ENCODE data around the gene LMBRD1.
"Not testable (repeated sequence)": the region's sequence is repeated elsewhere in the genome, so short reads cannot be mapped to it uniquely, and the experiment has no call there.

Gene LMBRD1

DNA sequence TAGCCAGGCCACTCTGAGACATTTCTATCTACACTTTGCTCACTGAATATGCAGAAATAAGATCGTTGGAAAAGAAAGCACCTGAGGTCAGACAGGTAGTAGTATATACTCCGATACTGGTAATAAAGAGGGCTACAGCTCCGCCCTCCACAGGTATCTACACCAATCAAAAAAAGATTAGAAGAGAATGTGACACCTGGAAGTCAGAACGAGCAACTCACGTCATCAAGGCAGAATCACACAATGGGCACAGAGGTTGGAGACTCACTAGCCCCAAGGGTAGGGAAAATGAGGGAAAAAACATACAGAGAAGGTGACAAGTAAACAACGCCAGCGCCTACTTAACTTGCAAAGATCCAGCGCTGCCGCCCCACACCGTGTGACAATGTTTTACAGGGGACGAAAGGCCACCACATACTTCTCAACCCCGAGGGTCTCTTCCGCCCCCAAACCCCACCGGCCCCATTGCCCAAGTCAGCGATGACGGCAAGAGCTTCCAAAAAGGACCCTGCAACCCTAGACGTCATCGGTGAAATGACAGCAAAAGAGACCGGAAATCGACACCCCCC is 653 bp downstream of the LMBRD1 start:
- H3K4me3 ChIP-seq (ENCODE audit: low read length) = peak overlapping the region; percentile 94
- peaks cover 9% of the 10 kb centered on the region for H3K4me1 ChIP-seq (ENCODE audit: control insufficient read depth, insufficient read depth, low read length)
- peak overlapping the region; percentile 94 for H3K9ac ChIP-seq (ENCODE audit: low read depth, low read length)
- H3K36me3 ChIP-seq (ENCODE audit: insufficient read depth, low read length) = no peaks in the 10 kb centered on the region
- H3K9me3 ChIP-seq (replicated peaks; ENCODE audit: low read length) = no peaks in the 10 kb centered on the region
- H3K4me2 ChIP-seq (ENCODE audit: low read length) = peak overlapping the region; percentile 99
- no peaks in the 10 kb centered on the region for H3K27me3 ChIP-seq (ENCODE audit: control insufficient read depth, insufficient read depth, low read length)

DNA sequence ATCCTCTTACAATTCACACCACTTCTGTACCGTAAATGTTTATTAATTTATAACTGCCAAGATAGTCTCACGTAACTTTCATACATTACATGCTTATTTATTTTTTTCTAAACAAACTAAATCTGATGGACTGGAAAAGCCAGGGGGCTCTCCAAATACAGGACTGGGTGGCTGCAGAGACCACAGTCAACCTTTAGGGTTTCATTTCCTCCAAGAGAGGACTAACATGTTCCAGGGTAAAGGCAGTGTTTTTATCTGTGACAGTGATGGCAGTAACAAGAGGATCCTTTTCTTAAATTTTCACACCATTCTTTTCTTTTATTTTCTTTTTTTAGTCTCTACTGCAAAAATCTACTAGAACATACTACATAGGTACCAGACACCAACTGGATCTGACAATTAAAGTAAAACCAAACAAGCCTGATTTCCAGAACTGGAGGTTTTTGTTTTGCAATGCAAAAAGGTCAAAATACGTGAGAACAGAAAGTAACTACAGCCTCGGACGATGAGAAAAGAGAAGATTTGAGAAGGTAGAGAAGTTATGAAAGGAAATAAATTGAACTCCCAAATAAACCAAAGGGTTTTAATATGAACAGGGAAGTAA is 1.2 kb downstream of the LMBRD1 start:
- no peaks in the 10 kb centered on the region for H3K27me3 ChIP-seq (ENCODE audit: control insufficient read depth, insufficient read depth, low read length)
- no peaks in the 10 kb centered on the region for H3K9me3 ChIP-seq (replicated peaks; ENCODE audit: low read length)
- H3K4me2 ChIP-seq (ENCODE audit: low read length) = peak overlapping the region; percentile 99
- H3K36me3 ChIP-seq (ENCODE audit: insufficient read depth, low read length) = no peaks in the 10 kb centered on the region
- peaks cover 9% of the 10 kb centered on the region for H3K4me1 ChIP-seq (ENCODE audit: control insufficient read depth, insufficient read depth, low read length)
- H3K9ac ChIP-seq (ENCODE audit: low read depth, low read length) = peak overlapping the region; percentile 94
- H3K4me3 ChIP-seq (ENCODE audit: low read length) = peak overlapping the region; percentile 94

DNA sequence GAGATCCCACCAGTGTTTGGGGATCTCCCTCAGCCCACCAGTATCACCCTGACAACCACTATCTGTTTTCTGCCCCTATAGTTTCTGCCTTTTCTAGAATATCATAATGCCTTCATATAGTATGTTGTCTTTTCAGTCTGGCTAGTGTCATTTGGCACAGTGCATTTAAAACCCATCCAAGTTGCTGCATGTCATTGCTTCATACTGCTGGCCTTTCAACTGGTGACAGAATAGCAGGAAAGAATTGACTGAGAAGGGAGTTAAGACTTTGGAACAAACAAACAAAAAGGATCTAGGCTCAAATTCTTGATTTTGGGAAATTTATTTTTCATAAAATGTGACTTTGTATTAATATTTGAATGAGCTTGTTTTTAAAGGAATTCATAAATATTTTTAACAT is 4.5 kb downstream of the LMBRD1 start:
- peaks cover 9% of the 10 kb centered on the region for H3K4me1 ChIP-seq (ENCODE audit: control insufficient read depth, insufficient read depth, low read length)
- H3K9me3 ChIP-seq (replicated peaks; ENCODE audit: low read length) = no peaks in the 10 kb centered on the region
- no peak overlapping the region for H3K4me2 ChIP-seq (ENCODE audit: low read length)
- H3K36me3 ChIP-seq (ENCODE audit: insufficient read depth, low read length) = peaks cover 3% of the 10 kb centered on the region
- no peaks in the 10 kb centered on the region for H3K27me3 ChIP-seq (ENCODE audit: control insufficient read depth, insufficient read depth, low read length)
- no peak overlapping the region for H3K4me3 ChIP-seq (ENCODE audit: low read length)
- H3K9ac ChIP-seq (ENCODE audit: low read depth, low read length) = no peak overlapping the region

DNA sequence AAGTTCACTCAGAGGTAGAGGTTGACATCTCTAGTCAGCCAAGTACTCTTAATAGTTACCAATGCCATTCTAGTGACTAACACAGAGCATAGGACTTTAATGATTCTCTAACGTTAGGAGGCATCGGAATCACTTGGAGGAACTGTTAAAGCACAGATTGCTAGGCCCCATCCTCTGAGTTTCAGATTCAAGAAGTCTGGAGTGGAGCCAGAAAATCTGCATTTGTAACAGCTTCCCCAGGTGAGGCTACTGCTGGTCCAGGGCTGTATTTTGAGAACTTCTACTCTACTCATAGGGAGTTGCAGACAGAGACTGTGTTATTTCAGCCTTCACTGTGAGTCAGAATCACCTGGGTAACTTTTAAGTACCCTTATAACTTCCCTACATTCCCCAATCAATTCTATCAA is 5.7 kb downstream of the LMBRD1 start:
- no peaks in the 10 kb centered on the region for H3K27me3 ChIP-seq (ENCODE audit: control insufficient read depth, insufficient read depth, low read length)
- no peak overlapping the region for H3K4me2 ChIP-seq (ENCODE audit: low read length)
- H3K4me1 ChIP-seq (ENCODE audit: control insufficient read depth, insufficient read depth, low read length) = peaks cover 5% of the 10 kb centered on the region
- no peaks in the 10 kb centered on the region for H3K9me3 ChIP-seq (replicated peaks; ENCODE audit: low read length)
- no peak overlapping the region for H3K9ac ChIP-seq (ENCODE audit: low read depth, low read length)
- H3K36me3 ChIP-seq (ENCODE audit: insufficient read depth, low read length) = peaks cover 3% of the 10 kb centered on the region
- H3K4me3 ChIP-seq (ENCODE audit: low read length) = no peak overlapping the region

DNA sequence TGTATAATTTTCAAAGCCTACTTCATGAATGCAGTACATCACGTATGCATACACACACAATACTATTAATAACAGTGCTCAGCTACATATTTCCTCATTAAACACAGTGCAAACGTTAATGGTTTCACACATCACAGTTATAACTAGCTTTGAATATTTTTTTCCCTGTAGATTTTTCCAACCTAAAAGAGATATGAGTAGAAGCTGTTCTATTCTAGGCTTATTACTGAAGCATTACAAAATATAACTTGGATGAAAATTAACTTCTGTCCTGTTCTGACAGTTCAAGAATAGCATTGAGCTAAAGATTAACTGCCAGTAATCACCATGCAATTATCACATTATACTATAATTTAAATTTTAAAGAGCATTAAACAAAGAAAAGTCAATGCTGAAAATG is 6.2 kb downstream of the LMBRD1 start:
- Histone ChIP-seq H3K4me2 (ENCODE audit: low read length) (no peak overlapping the region), H3K4me3 (ENCODE audit: low read length) (no peak overlapping the region), H3K4me1 (ENCODE audit: control insufficient read depth, insufficient read depth, low read length) (peaks cover 4% of the 10 kb centered on the region), H3K27me3 (ENCODE audit: control insufficient read depth, insufficient read depth, low read length) (no peaks in the 10 kb centered on the region), H3K9ac (ENCODE audit: low read depth, low read length) (no peak overlapping the region), H3K36me3 (ENCODE audit: insufficient read depth, low read length) (peaks cover 3% of the 10 kb centered on the region), H3K9me3 (replicated peaks; ENCODE audit: low read length) (no peaks in the 10 kb centered on the region)

DNA sequence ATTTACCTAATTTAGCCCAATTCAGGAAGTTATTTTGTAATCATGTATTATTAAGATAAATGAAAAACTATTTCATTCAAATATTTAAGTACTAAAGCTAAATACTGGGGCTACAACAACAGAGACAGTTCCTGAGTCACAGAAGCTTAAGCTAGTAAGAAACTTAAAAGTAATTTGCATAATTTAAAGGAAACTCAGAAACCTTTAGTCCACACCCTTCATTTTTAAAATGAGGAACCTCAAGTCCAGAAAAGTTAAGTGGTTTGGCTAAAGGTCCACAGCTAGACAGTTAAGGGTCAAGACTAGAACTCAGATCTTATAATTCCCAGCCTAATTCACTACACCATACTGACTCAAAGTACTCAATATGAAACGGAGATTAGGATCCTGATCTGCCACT is 7.2 kb downstream of the LMBRD1 start:
- peaks cover 3% of the 10 kb centered on the region for H3K36me3 ChIP-seq (ENCODE audit: insufficient read depth, low read length)
- no peaks in the 10 kb centered on the region for H3K4me1 ChIP-seq (ENCODE audit: control insufficient read depth, insufficient read depth, low read length)
- H3K4me2 ChIP-seq (ENCODE audit: low read length) = no peak overlapping the region
- no peaks in the 10 kb centered on the region for H3K9me3 ChIP-seq (replicated peaks; ENCODE audit: low read length)
- H3K9ac ChIP-seq (ENCODE audit: low read depth, low read length) = no peak overlapping the region
- H3K27me3 ChIP-seq (ENCODE audit: control insufficient read depth, insufficient read depth, low read length) = no peaks in the 10 kb centered on the region
- no peak overlapping the region for H3K4me3 ChIP-seq (ENCODE audit: low read length)

DNA sequence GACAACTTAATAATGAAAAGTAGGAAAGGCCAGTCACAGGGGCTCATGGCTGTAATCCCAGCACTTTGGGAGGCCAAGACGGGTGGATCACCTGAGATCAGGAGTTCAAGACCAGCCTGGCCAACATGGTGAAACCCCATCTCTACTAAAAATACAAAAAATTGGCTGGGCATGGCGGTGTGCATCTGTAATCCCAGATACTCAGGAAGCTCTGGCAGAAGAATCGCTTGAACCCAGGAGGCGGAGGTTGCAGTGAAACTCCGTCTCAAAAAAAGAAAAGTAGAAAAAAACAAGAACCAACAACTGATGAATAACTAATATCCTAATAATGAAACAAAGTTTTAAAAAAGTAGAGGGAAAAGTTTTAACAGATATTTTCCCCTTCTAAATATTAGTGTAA is 9.4 kb downstream of the LMBRD1 start:
- H3K36me3 ChIP-seq (ENCODE audit: insufficient read depth, low read length); H3K9ac ChIP-seq (ENCODE audit: low read depth, low read length); H3K4me3 ChIP-seq (ENCODE audit: low read length); H3K27me3 ChIP-seq (ENCODE audit: control insufficient read depth, insufficient read depth, low read length); H3K4me1 ChIP-seq (ENCODE audit: control insufficient read depth, insufficient read depth, low read length); H3K9me3 ChIP-seq (replicated peaks; ENCODE audit: low read length); H3K4me2 ChIP-seq (ENCODE audit: low read length): not testable (repeated sequence)

DNA sequence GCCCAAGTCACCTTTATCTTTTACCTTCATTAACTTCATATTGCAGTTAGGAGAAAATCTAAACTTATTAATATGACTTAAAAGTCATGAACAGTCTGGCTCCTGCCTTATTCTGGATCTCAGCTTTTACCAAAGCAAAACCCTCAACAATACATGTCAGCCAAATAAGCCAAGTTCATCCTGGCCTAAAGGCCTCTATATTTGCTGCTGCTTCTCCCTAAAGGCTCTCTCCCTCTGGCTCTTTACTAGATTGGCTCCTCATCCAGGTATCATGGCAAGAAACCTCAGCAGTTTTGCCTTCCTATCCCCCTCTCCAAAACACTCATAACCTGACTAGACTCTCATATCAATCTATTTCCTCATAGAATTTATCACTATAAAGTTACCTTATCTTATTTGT is 11.1 kb downstream of the LMBRD1 start:
- Histone ChIP-seq H3K9ac (ENCODE audit: low read depth, low read length) (no peak overlapping the region), H3K4me3 (ENCODE audit: low read length) (no peak overlapping the region), H3K4me2 (ENCODE audit: low read length) (no peak overlapping the region), H3K9me3 (replicated peaks; ENCODE audit: low read length) (no peaks in the 10 kb centered on the region), H3K36me3 (ENCODE audit: insufficient read depth, low read length) (peaks cover 3% of the 10 kb centered on the region), H3K27me3 (ENCODE audit: control insufficient read depth, insufficient read depth, low read length) (no peaks in the 10 kb centered on the region), H3K4me1 (ENCODE audit: control insufficient read depth, insufficient read depth, low read length) (no peaks in the 10 kb centered on the region)

DNA sequence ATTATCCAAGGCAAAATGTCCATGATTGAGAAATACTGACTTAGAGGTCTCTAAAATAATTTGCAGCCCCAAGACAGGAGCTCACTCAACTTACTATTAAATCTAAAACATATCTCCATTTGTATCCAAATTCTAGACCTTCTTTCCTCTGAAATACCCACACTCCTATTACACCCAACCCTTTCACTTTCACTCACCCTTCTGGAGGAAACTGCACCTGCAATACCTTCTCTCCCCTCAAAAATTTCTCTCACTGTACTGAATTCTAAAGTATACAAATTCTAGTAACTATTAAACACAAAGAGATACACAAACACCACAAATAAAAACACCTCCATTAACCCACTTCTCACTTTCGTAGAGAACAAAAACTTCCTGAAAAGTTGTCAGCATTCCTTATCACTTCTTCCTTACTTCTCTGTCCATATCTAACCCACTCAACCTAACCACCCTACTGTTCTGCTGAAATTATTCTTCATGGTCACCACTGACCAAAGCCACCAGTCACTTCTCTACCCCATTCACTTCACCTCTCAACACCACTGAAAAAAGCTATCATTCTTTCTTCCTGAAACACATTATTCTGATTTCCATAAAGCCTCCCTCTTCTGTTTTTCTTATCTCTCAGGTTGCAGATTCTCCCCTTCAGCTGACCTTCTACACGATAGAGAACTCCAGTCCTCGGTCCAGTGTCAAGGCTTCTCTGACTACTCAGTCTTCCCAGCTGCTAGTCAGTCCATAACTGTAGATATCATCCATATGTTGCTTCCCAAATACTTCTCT is 12.0 kb downstream of the LMBRD1 start:
- no peaks in the 10 kb centered on the region for H3K4me1 ChIP-seq (ENCODE audit: control insufficient read depth, insufficient read depth, low read length)
- no peak overlapping the region for H3K9ac ChIP-seq (ENCODE audit: low read depth, low read length)
- no peaks in the 10 kb centered on the region for H3K27me3 ChIP-seq (ENCODE audit: control insufficient read depth, insufficient read depth, low read length)
- no peak overlapping the region for H3K4me2 ChIP-seq (ENCODE audit: low read length)
- H3K36me3 ChIP-seq (ENCODE audit: insufficient read depth, low read length) = peaks cover 3% of the 10 kb centered on the region
- H3K4me3 ChIP-seq (ENCODE audit: low read length) = no peak overlapping the region
- no peaks in the 10 kb centered on the region for H3K9me3 ChIP-seq (replicated peaks; ENCODE audit: low read length)

DNA sequence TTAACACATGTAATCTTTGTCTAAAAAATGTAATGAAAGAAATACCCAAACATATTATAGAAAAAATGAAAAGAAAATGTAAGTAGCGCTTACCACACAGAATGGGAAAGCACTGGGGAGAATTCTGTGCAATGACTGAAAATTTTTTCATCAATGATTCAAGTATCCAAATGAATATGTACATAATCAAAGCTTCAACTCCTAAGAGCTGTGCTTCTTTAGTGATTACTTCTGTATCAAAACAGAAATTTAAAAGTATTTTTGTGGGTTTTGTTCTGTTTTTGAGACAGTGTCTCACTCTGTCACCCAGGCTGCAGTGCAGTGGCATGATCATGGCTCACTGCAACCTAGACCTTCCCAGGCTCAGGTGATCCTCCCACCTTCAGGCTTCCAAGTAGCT is 13.7 kb downstream of the LMBRD1 start:
- Histone ChIP-seq H3K27me3 (ENCODE audit: control insufficient read depth, insufficient read depth, low read length) (no peaks in the 10 kb centered on the region), H3K4me1 (ENCODE audit: control insufficient read depth, insufficient read depth, low read length) (no peaks in the 10 kb centered on the region), H3K4me3 (ENCODE audit: low read length) (no peak overlapping the region), H3K9me3 (replicated peaks; ENCODE audit: low read length) (no peaks in the 10 kb centered on the region), H3K9ac (ENCODE audit: low read depth, low read length) (no peak overlapping the region), H3K4me2 (ENCODE audit: low read length) (no peak overlapping the region), H3K36me3 (ENCODE audit: insufficient read depth, low read length) (no peaks in the 10 kb centered on the region)

DNA sequence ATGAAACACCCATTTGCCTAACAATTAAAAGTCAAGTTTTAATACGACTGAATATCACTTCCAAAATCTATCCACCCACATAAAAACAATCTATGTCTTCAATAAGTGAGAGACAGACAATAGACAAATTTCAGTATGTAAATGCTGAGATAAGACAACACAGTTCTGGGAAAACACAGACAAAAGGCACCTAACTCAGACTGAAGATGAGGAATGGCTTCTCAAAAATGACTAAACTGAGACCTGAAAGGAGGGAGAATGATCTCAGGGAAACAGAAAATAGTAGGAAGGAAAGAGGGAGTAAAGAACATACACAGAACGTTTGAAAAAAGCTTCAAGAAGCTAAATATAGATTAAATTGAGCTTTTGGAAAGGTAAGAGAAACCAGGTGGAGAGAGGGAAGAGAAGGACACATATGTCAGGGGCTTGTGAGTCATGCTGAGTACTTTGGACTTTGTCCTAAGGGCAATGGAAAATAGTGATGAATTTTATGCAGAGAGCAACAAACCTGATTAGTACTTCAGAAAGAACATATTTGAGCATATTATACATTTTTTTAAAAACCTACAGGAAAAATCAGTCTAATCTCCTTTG is 16.1 kb downstream of the LMBRD1 start:
- Histone ChIP-seq H3K4me1 (ENCODE audit: control insufficient read depth, insufficient read depth, low read length) (no peaks in the 10 kb centered on the region), H3K36me3 (ENCODE audit: insufficient read depth, low read length) (no peaks in the 10 kb centered on the region), H3K27me3 (ENCODE audit: control insufficient read depth, insufficient read depth, low read length) (no peaks in the 10 kb centered on the region), H3K4me3 (ENCODE audit: low read length) (no peak overlapping the region), H3K9ac (ENCODE audit: low read depth, low read length) (no peak overlapping the region), H3K9me3 (replicated peaks; ENCODE audit: low read length) (no peaks in the 10 kb centered on the region), H3K4me2 (ENCODE audit: low read length) (no peak overlapping the region)

Measured in skeletal muscle satellite cell (primary cell).